Activated naive CD4-positive, alpha-beta T cell treated with anti-CD3 and anti-CD28 coated beads for 36 hours (primary cell): ENCODE data around the gene EPHA8. TPM values are rescaled to one million over a fixed set of nuclear protein-coding genes. Genes with fewer than 3 reads are reported as not detected.

Experiments
- CTCF ChIA-PET: fragments of 350-600 bp; sonication (Branson Sonifier 250); formaldehyde crosslinking; loops from one replicate; lab custom pipeline; 2021; ENCODE audit warnings: antibody characterized with exemption; lab: Charles Lee
- DNase-seq: peaks from one replicate; pipeline ENCODE4 v3.0.0-alpha.2; 2020
- H3K27ac Mint-ChIP-seq: one replicate; pipeline ENCODE4 v1.8.0; 2021; ENCODE audit warnings: mild to moderate bottlenecking, mixed read lengths
- H3K27me3 Mint-ChIP-seq: one replicate; pipeline ENCODE4 v1.8.0; 2021; ENCODE audit warnings: low read depth, mixed read lengths
- H3K36me3 Mint-ChIP-seq: one replicate; pipeline ENCODE4 v1.8.0; 2021; ENCODE audit warnings: low read depth, mixed read lengths
- H3K4me1 Mint-ChIP-seq: one replicate; pipeline ENCODE4 v1.8.0; 2021; ENCODE audit warnings: low read depth, mixed read lengths
- H3K4me3 Mint-ChIP-seq: one replicate; pipeline ENCODE4 v1.8.0; 2021; ENCODE audit warnings: mild to moderate bottlenecking, moderate library complexity, mixed read lengths
- H3K9me3 Mint-ChIP-seq: one replicate; pipeline ENCODE4 v1.8.0; 2021; ENCODE audit warnings: mixed read lengths
- intact Hi-C: fragments of 100-400 bp; cut with micrococcal nuclease; formaldehyde crosslinking; loops from one replicate; pipeline ENCODE4 v1.15.1; 2023
- total RNA-seq, 2 experiments: library from RNA; stranded (reverse); gene quantifications; one replicate each; pipeline ENCODE4 v1.2.3, GENCODE V29; 2021

The EPHA8 gene
- total RNA-seq, 2 experiments from 2014 or later, result not detected

GRCh38 chr1:22527122-22527521 is 36.2 kb upstream of the EPHA8 start:
- intact Hi-C loops, result no loop called here
- no peaks in the 10 kb centered on the region for H3K9me3 Mint-ChIP-seq
- no peak for DNase-seq
- no peaks in the 10 kb centered on the region for H3K27me3 Mint-ChIP-seq
- H3K4me3 Mint-ChIP-seq, result no peak overlapping the region
- no peak overlapping the region for H3K27ac Mint-ChIP-seq
- H3K4me1 Mint-ChIP-seq, result no peaks in the 10 kb centered on the region
- H3K36me3 Mint-ChIP-seq, result peaks cover 28% of the 10 kb centered on the region
- CTCF ChIA-PET, result no interaction called here

- no peak for DNase-seq
- Mint-ChIP-seq H3K36me3 (peaks cover 24% of the 10 kb centered on the region), H3K4me1 (no peaks in the 10 kb centered on the region), H3K9me3 (no peaks in the 10 kb centered on the region), H3K27ac (no peak overlapping the region), H3K4me3 (no peak overlapping the region), H3K27me3 (no peaks in the 10 kb centered on the region)
- CTCF ChIA-PET, result no interaction called here
- intact Hi-C loops, result no loop called here
These were observed 35.6 kb upstream of the EPHA8 start for GRCh38 chr1:22527555-22528296.

GRCh38 chr1:22528451-22528850 is 34.8 kb upstream of the EPHA8 start:
- no peak for DNase-seq
- CTCF ChIA-PET, result no interaction called here
- Mint-ChIP-seq H3K36me3 (peaks cover 19% of the 10 kb centered on the region), H3K9me3 (no peaks in the 10 kb centered on the region), H3K27me3 (no peaks in the 10 kb centered on the region), H3K4me1 (no peaks in the 10 kb centered on the region), H3K27ac (no peak overlapping the region), H3K4me3 (no peak overlapping the region)
- intact Hi-C loops, result no loop called here

- H3K4me3 Mint-ChIP-seq, result no peak overlapping the region
- intact Hi-C loops, result no loop called here
- no peaks in the 10 kb centered on the region for H3K27me3 Mint-ChIP-seq
- no peak overlapping the region for H3K27ac Mint-ChIP-seq
- H3K4me1 Mint-ChIP-seq, result no peaks in the 10 kb centered on the region
- no peak for DNase-seq
- CTCF ChIA-PET, result no interaction called here
- peaks cover 8% of the 10 kb centered on the region for H3K36me3 Mint-ChIP-seq
- no peaks in the 10 kb centered on the region for H3K9me3 Mint-ChIP-seq
These were observed 33.2 kb upstream of the EPHA8 start for GRCh38 chr1:22529901-22530621.

- no peaks in the 10 kb centered on the region for H3K9me3 Mint-ChIP-seq
- H3K27ac Mint-ChIP-seq, result no peak overlapping the region
- CTCF ChIA-PET, result no interaction called here
- H3K27me3 Mint-ChIP-seq, result no peaks in the 10 kb centered on the region
- no peak overlapping the region for H3K4me3 Mint-ChIP-seq
- peaks cover 8% of the 10 kb centered on the region for H3K36me3 Mint-ChIP-seq
- no peak for DNase-seq
- H3K4me1 Mint-ChIP-seq, result no peaks in the 10 kb centered on the region
- intact Hi-C loops, result no loop called here
These were observed 32.6 kb upstream of the EPHA8 start for GRCh38 chr1:22530715-22531114.

GRCh38 chr1:22531251-22531650 is 32.0 kb upstream of the EPHA8 start:
- Mint-ChIP-seq H3K36me3 (peaks cover 8% of the 10 kb centered on the region), H3K4me3 (no peak overlapping the region)
- CTCF ChIA-PET, result no interaction called here

GRCh38 chr1:22533244-22533895 is 29.9 kb upstream of the EPHA8 start:
- no peaks in the 10 kb centered on the region for H3K27me3 Mint-ChIP-seq
- H3K36me3 Mint-ChIP-seq, result peaks cover 3% of the 10 kb centered on the region
- no peaks in the 10 kb centered on the region for H3K4me1 Mint-ChIP-seq
- CTCF ChIA-PET, result interaction anchor here (0.6 kb wide), 1 partner anchor 583 kb away, joined by 5 read pairs; no protein-coding TSS in a partner anchor
- no peak for DNase-seq
- H3K9me3 Mint-ChIP-seq, result no peaks in the 10 kb centered on the region
- intact Hi-C loops, result no loop called here
- no peak overlapping the region for H3K27ac Mint-ChIP-seq
- H3K4me3 Mint-ChIP-seq, result no peak overlapping the region

More at GRCh38 chr1:22531251-22531650, 32.0 kb upstream of the EPHA8 start:
- intact Hi-C loops, result no loop called here
- no peaks in the 10 kb centered on the region for H3K9me3 Mint-ChIP-seq
- no peak for DNase-seq
- no peaks in the 10 kb centered on the region for H3K27me3 Mint-ChIP-seq
- H3K27ac Mint-ChIP-seq, result no peak overlapping the region
- no peaks in the 10 kb centered on the region for H3K4me1 Mint-ChIP-seq

GRCh38 chr1:22534951-22535350 is 28.3 kb upstream of the EPHA8 start:
- H3K4me1 Mint-ChIP-seq, result peaks cover 8% of the 10 kb centered on the region
- H3K27me3 Mint-ChIP-seq, result no peaks in the 10 kb centered on the region
- H3K9me3 Mint-ChIP-seq, result no peaks in the 10 kb centered on the region
- no peak for DNase-seq
- intact Hi-C loops, result no loop called here
- CTCF ChIA-PET, result no interaction called here
- H3K27ac Mint-ChIP-seq, result no peak overlapping the region
- H3K36me3 Mint-ChIP-seq, result peaks cover 1% of the 10 kb centered on the region
- no peak overlapping the region for H3K4me3 Mint-ChIP-seq

- CTCF ChIA-PET, result no interaction called here
- intact Hi-C loops, result no loop called here
- Mint-ChIP-seq H3K27ac (no peak overlapping the region), H3K36me3 (peaks cover 1% of the 10 kb centered on the region), H3K4me3 (no peak overlapping the region), H3K9me3 (no peaks in the 10 kb centered on the region), H3K4me1 (peaks cover 8% of the 10 kb centered on the region), H3K27me3 (no peaks in the 10 kb centered on the region)
- no peak for DNase-seq
These were observed 27.9 kb upstream of the EPHA8 start for GRCh38 chr1:22535399-22535798.

- CTCF ChIA-PET, result no interaction called here
- no peaks in the 10 kb centered on the region for H3K9me3 Mint-ChIP-seq
These were observed 26.8 kb upstream of the EPHA8 start for GRCh38 chr1:22536506-22536905.

GRCh38 chr1:22537441-22538139 is 25.7 kb upstream of the EPHA8 start:
- intact Hi-C loops, result no loop called here
- CTCF ChIA-PET, result no interaction called here
- H3K27ac Mint-ChIP-seq, result no peak overlapping the region
- no peak overlapping the region for H3K4me3 Mint-ChIP-seq
- peaks cover 8% of the 10 kb centered on the region for H3K4me1 Mint-ChIP-seq
- no peaks in the 10 kb centered on the region for H3K9me3 Mint-ChIP-seq
- no peaks in the 10 kb centered on the region for H3K36me3 Mint-ChIP-seq
- no peak for DNase-seq
- no peaks in the 10 kb centered on the region for H3K27me3 Mint-ChIP-seq

More at GRCh38 chr1:22536506-22536905, 26.8 kb upstream of the EPHA8 start:
- Mint-ChIP-seq H3K4me3 (no peak overlapping the region), H3K36me3 (no peaks in the 10 kb centered on the region), H3K27me3 (no peaks in the 10 kb centered on the region), H3K27ac (no peak overlapping the region), H3K4me1 (peaks cover 8% of the 10 kb centered on the region)
- intact Hi-C loops, result no loop called here
- DNase-seq, result no peak

GRCh38 chr1:22539510-22540118 is 23.7 kb upstream of the EPHA8 start:
- peaks cover 8% of the 10 kb centered on the region for H3K4me1 Mint-ChIP-seq
- H3K9me3 Mint-ChIP-seq, result no peaks in the 10 kb centered on the region
- intact Hi-C loops, result no loop called here
- no peak overlapping the region for H3K4me3 Mint-ChIP-seq
- no peak overlapping the region for H3K27ac Mint-ChIP-seq
- H3K36me3 Mint-ChIP-seq, result no peaks in the 10 kb centered on the region
- no peak for DNase-seq
- CTCF ChIA-PET, result interaction anchor here (0.7 kb wide), 1 partner anchor 917 kb away, joined by 3 read pairs; no protein-coding TSS in a partner anchor
- no peaks in the 10 kb centered on the region for H3K27me3 Mint-ChIP-seq
